ENCODE results near the gene NCS1. TPM values are rescaled to one million over a fixed set of nuclear protein-coding genes. Genes with fewer than 3 reads are reported as not detected.

NCS1 gene
- total and polyA plus RNA-seq, 2 of the 8 experiments (the other 6 are each of a cell fraction or from before 2014, with no cell fraction given): 34.7 to 47.6 TPM

- Histone ChIP-seq H4K8ac (ENCODE audit: extremely low read depth, insufficient read depth, low read length) (no peak overlapping the region), H3K36me3 (ENCODE audit: control insufficient read depth in 2 of 4, insufficient read depth in 4 of 4, low read length in 3 of 4) (no peaks in the 10 kb centered on the region), H3K56ac (replicated peaks; ENCODE audit: insufficient read length, low read depth, low read length) (no peak overlapping the region), H4K20me1 (replicated peaks in 1 of 2; ENCODE audit: control insufficient read depth in 1 of 2, insufficient read depth in 2 of 2, low read length in 2 of 2) (no peaks in the 10 kb centered on the region), H3K79me1 (ENCODE audit: low read depth, low read length) (no peaks in the 10 kb centered on the region), H3K18ac (ENCODE audit: extremely low read depth, low read length) (no peak overlapping the region), H3K27ac (ENCODE audit: low read depth, low read length) (no peak overlapping the region), H3K4me3 (ENCODE audit: extremely low read depth in 1 of 4, insufficient read depth in 2 of 4, low read depth in 3 of 4, low read length in 4 of 4) (peak overlapping the region in 1 of 4 experiments; percentile 27; a peak in 1 of 8 replicates), H2AFZ (ENCODE audit: low read length) (peak overlapping the region; percentile 100), H3K23me2 (ENCODE audit: low read depth, low read length) (no peaks in the 10 kb centered on the region; the same call in 1 of the 2 replicates), H2BK12ac (ENCODE audit: low read depth, low read length) (peak overlapping the region; percentile 10; the same call in 1 of the 2 replicates), H3K4me2 (ENCODE audit: insufficient read depth in 1 of 2, low read depth in 2 of 2, low read length in 2 of 2) (peak overlapping the region; percentile 1 to 59; a peak in 2 of 4 replicates), H2BK120ac (replicated peaks; ENCODE audit: low read depth, low read length) (no peak overlapping the region), H3K4me1 (replicated peaks in 1 of 4; ENCODE audit: control insufficient read depth in 3 of 4, insufficient read depth in 4 of 4, low read length in 3 of 4) (peaks cover 0 to 12% (median 4%) of the 10 kb centered on the region in 4 experiments; a peak in 4 of 7 replicates), H4K91ac (replicated peaks; ENCODE audit: insufficient read length, low read length) (no peak overlapping the region), H3K27me3 (replicated peaks in 1 of 4; ENCODE audit: control insufficient read depth in 3 of 4, extremely low read depth in 1 of 4, insufficient read depth in 3 of 4, low read length in 3 of 4) (peaks cover 0 to 4% (median 0%) of the 10 kb centered on the region in 4 experiments; a peak in 2 of 7 replicates), H2BK20ac (ENCODE audit: low read length) (peak overlapping the region; percentile 27; the same call in 1 of the 2 replicates), H2BK5ac (ENCODE audit: low read depth, low read length) (no peak overlapping the region), H3K9me3 (ENCODE audit: insufficient read depth in 2 of 2, low read depth in 1 of 2, low read length in 1 of 2) (no peaks in the 10 kb centered on the region), H3K79me2 (ENCODE audit: control insufficient read depth in 1 of 2, insufficient read depth in 2 of 2, low read length in 2 of 2) (no peaks in the 10 kb centered on the region), H2AK5ac (ENCODE audit: low read depth, low read length) (no peak overlapping the region), H3K4ac (replicated peaks; ENCODE audit: insufficient read length, low read depth, low read length) (no peak overlapping the region), H2BK15ac (ENCODE audit: low read length) (peak overlapping the region; percentile 50; the same call in 1 of the 2 replicates), H3K14ac (ENCODE audit: insufficient read length) (no peak overlapping the region), H3K9ac (replicated peaks in 1 of 4; ENCODE audit: extremely low read depth in 1 of 4, low read depth in 3 of 4, low read length in 3 of 4) (no peak overlapping the region), H3K23ac (ENCODE audit: insufficient read length) (no peak overlapping the region), H4K5ac (ENCODE audit: insufficient read length, low read depth, low read length) (no peak overlapping the region)
- CTCF ChIA-PET (ENCODE audit: partially characterized antibody): interaction anchor here (0.6 to 10.0 kb wide), 44 partner anchors 8 to 269 kb away, joined by 3 to 63 read pairs (median 5); no protein-coding TSS in a partner anchor
- DNase-seq (ENCODE audit: low read depth in 1 of 2, low spot score in 2 of 2) (no peak), FAIRE-seq (no peak)
- WGBS, 2 experiments (ENCODE audit: extremely low coverage in 1 of 2, insufficient coverage in 1 of 2, insufficient read length in 1 of 2, insufficient replicate concordance in 2 of 2, low coverage in 1 of 2, low lambda C conversion rate in 2 of 2, missing lambda C conversion rate in 1 of 2): 92% methylated on average over 11 of the region's 11 CpGs; no CpG with 5 or more reads in 1 of the 2 experiments
- no peak for TF ChIP-seq BACH1 (IDR thresholded peaks at IDR 0.05; ENCODE audit: low read length)
- TF ChIP-seq YY1 (IDR thresholded peaks at IDR 0.05; ENCODE audit: low read depth, low read length): no peak
- TF ChIP-seq SP4 (IDR thresholded peaks at IDR 0.05; ENCODE audit: low read length): no peak
- TF ChIP-seq RAD21 (IDR thresholded peaks at IDR 0.05 in 1 of 2, conservative IDR thresholded peaks at IDR 0.05 in 1 of 2; ENCODE audit: low read depth in 2 of 2, low read length in 2 of 2): no peak
- TF ChIP-seq BRCA1 (IDR thresholded peaks at IDR 0.05; ENCODE audit: low read depth, low read length): no peak
- no peak for TF ChIP-seq KDM1A (IDR thresholded peaks at IDR 0.05; ENCODE audit: borderline replicate concordance, low read length)
- TF ChIP-seq TEAD4 (IDR thresholded peaks at IDR 0.05; ENCODE audit: low read depth, low read length): no peak
- no peak for TF ChIP-seq KDM5A (IDR thresholded peaks at IDR 0.05; ENCODE audit: low read length)
- no peak for TF ChIP-seq CHD1 (IDR thresholded peaks at IDR 0.05; ENCODE audit: low read depth, low read length)
- no peak for TF ChIP-seq CBX5 (IDR thresholded peaks at IDR 0.05; ENCODE audit: low read depth, low read length)
- no peak for TF ChIP-seq TAF7 (optimal IDR thresholded peaks at IDR 0.05; ENCODE audit: borderline replicate concordance, low read depth, low read length)
- no peak for TF ChIP-seq GABPA (IDR thresholded peaks at IDR 0.05; ENCODE audit: borderline replicate concordance, insufficient read depth, low read length)
- TF ChIP-seq HDAC6 (IDR thresholded peaks at IDR 0.05; ENCODE audit: low read depth, low read length): no peak
- POLR2A ChIA-PET (ENCODE audit: partially characterized antibody): interaction anchor here (1.2 kb wide), 1 partner anchor 23 kb away, joined by 4 read pairs; the partner anchor contains the start of gene HMCN2
Observed at GRCh38 chr9:130242270-130243014, 70.2 kb downstream of the NCS1 start.

All from H1 (cell line).